Liver (tissue), 9 donors: ENCODE results near the gene PPP1R2B. TPM values are rescaled to one million over a fixed set of nuclear protein-coding genes. Genes with fewer than 3 reads are reported as not detected.

Source experiments
- DNase-seq: peaks from one replicate; pipeline ENCODE4 v3.0.0-alpha.2; 2017; ENCODE audit warnings: low spot score
- H3K27ac ChIP-seq, 2 donors: one replicate each; pipeline ENCODE4 v1.7.0; 2013; ENCODE audit warnings: inconsistent platforms in 2 of 2, low read length in 2 of 2, control low read depth in 1 of 2, low read depth in 1 of 2, mild to moderate bottlenecking in 1 of 2
- H3K27me3 ChIP-seq, 4 donors: one replicate each; pipeline versions ENCODE4 v1.6.1 to v1.7.0; 2013; ENCODE audit warnings: low read length in 3 of 4, inconsistent platforms in 1 of 4, mild to moderate bottlenecking in 1 of 4, moderate library complexity in 1 of 4; ENCODE audit not compliant: control insufficient read depth in 4 of 4, insufficient read depth in 4 of 4
- H3K36me3 ChIP-seq, 4 donors: one replicate each; pipeline versions ENCODE4 v1.6.1 to v1.7.0; 2013; ENCODE audit warnings: low read length in 3 of 4, mild to moderate bottlenecking in 3 of 4, low read depth in 1 of 4, moderate library complexity in 1 of 4; ENCODE audit not compliant: control insufficient read depth in 4 of 4, insufficient read depth in 3 of 4
- H3K4me1 ChIP-seq, 4 donors: one replicate each; pipeline versions ENCODE4 v1.6.1 to v1.7.0; 2013; ENCODE audit warnings: low read length in 3 of 4, mild to moderate bottlenecking in 3 of 4, moderate library complexity in 1 of 4; ENCODE audit not compliant: control insufficient read depth in 4 of 4, insufficient read depth in 4 of 4
- H3K4me3 ChIP-seq, 3 donors: one replicate each; pipeline versions ENCODE4 v1.6.1 to v1.7.0; 2013; ENCODE audit warnings: low read length in 3 of 3, control low read depth in 1 of 3, low read depth in 1 of 3, mild to moderate bottlenecking in 1 of 3
- H3K9ac ChIP-seq, 2 donors: one replicate each; pipeline ENCODE4 v1.7.0; 2013; ENCODE audit warnings: low read length in 2 of 2, mild to moderate bottlenecking in 2 of 2, moderate library complexity in 2 of 2, control low read depth in 1 of 2, low read depth in 1 of 2
- H3K9me3 ChIP-seq, 4 donors: one replicate each; pipeline versions ENCODE4 v1.6.1 to v1.7.0; 2013; ENCODE audit warnings: low read length in 3 of 4; ENCODE audit not compliant: control insufficient read depth in 4 of 4
- ATF3 ChIP-seq: IDR thresholded peaks from 2 replicates; pipeline ENCODE4 v1.6.1; 2016; ENCODE audit warnings: antibody characterized with exemption
- CTCF ChIP-seq: fragments of 150-350 bp; IDR thresholded peaks from 2 replicates; pipeline ENCODE4 v1.5.1; 2017; ENCODE audit warnings: improper control_type of control experiment, low read depth, low read length; ENCODE audit not compliant: missing input control
- EGR1 ChIP-seq, 2 donors: IDR thresholded peaks; 2 replicates each; pipeline ENCODE4 v1.6.1; 2016 to 2018; ENCODE audit warnings: antibody characterized with exemption in 2 of 2, low read depth in 2 of 2
- FOXA1 ChIP-seq: IDR thresholded peaks from 2 replicates; pipeline ENCODE4 v1.6.1; 2016; ENCODE audit warnings: antibody characterized with exemption
- FOXA2 ChIP-seq: IDR thresholded peaks from 2 replicates; pipeline ENCODE4 v1.6.1; 2016; ENCODE audit warnings: antibody characterized with exemption
- GABPA ChIP-seq, 2 donors: IDR thresholded peaks in 1 of 2; conservative IDR thresholded peaks in 1 of 2; 2 replicates each; pipeline ENCODE4 v1.6.1; 2016; ENCODE audit warnings: antibody characterized with exemption in 2 of 2, mild to moderate bottlenecking in 1 of 2, moderate library complexity in 1 of 2
- HNF4A ChIP-seq, 2 donors: conservative IDR thresholded peaks; 2 replicates each; pipeline ENCODE4 v1.6.1; 2016; ENCODE audit warnings: antibody characterized with exemption in 2 of 2, mild to moderate bottlenecking in 2 of 2
- HNF4G ChIP-seq: IDR thresholded peaks from 2 replicates; pipeline ENCODE4 v1.6.1; 2016; ENCODE audit warnings: antibody characterized with exemption
- JUND ChIP-seq, 2 donors: IDR thresholded peaks; 2 replicates each; pipeline ENCODE4 v1.6.1; 2016; ENCODE audit warnings: antibody characterized with exemption in 2 of 2
- MAX ChIP-seq: IDR thresholded peaks from 2 replicates; pipeline ENCODE4 v1.6.1; 2016; ENCODE audit warnings: antibody characterized with exemption
- NR2F2 ChIP-seq: IDR thresholded peaks from 2 replicates; pipeline ENCODE4 v1.6.1; 2016; ENCODE audit warnings: antibody characterized with exemption
- RAD21 ChIP-seq, 2 donors: IDR thresholded peaks; 2 replicates each; pipeline ENCODE4 v1.6.1; 2016; ENCODE audit warnings: antibody characterized with exemption in 2 of 2, mild to moderate bottlenecking in 2 of 2
- REST ChIP-seq: IDR thresholded peaks from 2 replicates; pipeline ENCODE4 v1.6.1; 2016; ENCODE audit warnings: antibody characterized with exemption, mild to moderate bottlenecking
- RXRA ChIP-seq, 2 donors: IDR thresholded peaks; 2 replicates each; pipeline ENCODE4 v1.6.1; 2017 to 2018; ENCODE audit warnings: antibody characterized with exemption in 2 of 2, mild to moderate bottlenecking in 1 of 2
- SP1 ChIP-seq: IDR thresholded peaks from 2 replicates; pipeline ENCODE4 v1.6.1; 2018; ENCODE audit warnings: antibody characterized with exemption, mild to moderate bottlenecking
- TAF1 ChIP-seq: conservative IDR thresholded peaks from 2 replicates; pipeline ENCODE4 v1.6.1; 2016; ENCODE audit warnings: antibody characterized with exemption, mild to moderate bottlenecking
- YY1 ChIP-seq: IDR thresholded peaks from 2 replicates; pipeline ENCODE4 v1.6.1; 2016; ENCODE audit warnings: antibody characterized with exemption, mild to moderate bottlenecking
- ZBTB33 ChIP-seq: IDR thresholded peaks from 2 replicates; pipeline ENCODE4 v1.6.1; 2016; ENCODE audit warnings: antibody characterized with exemption
- WGBS: extraction: QIAGEN DNeasy Blood & Tissue Kit; methylation state at CpG from one replicate; pipeline ENCODE4 v1.1.7; 2013; 5-methylcytosine and 5-hydroxymethylcytosine counted together
- polyA plus RNA-seq, 2 donors: library from polyadenylated mRNA; stranded (reverse) in 1 of 2; unstranded in 1 of 2; fragments of 200-250 nt in 1 of 2; fragments of >200 nt in 1 of 2; fragmentation: Nextera tagmentation in 1 of 2; extraction: Ambion mirVana in 1 of 2; gene quantifications; one replicate each; pipeline versions ENCODE4 v1.2.1 to v1.2.3, GENCODE V29; 2013 to 2015
- total RNA-seq, 2 donors: library from RNA; depleted of rRNA; stranded (reverse); fragments of >200 nt; gene quantifications; one replicate each; pipeline ENCODE4 v1.2.3, GENCODE V29; 2014
- donor health status: healthy.
- donor health status: healthy.
- donor health status: healthy.
- donor health status: healthy.
- donor health status: healthy.

PPP1R2B gene
- total and polyA plus RNA-seq, 4 donors: not detected

GRCh38 chr5:156888520-156888919 is 38.4 kb downstream of the PPP1R2B start:
- H3K27me3 ChIP-seq: peaks cover 0 to under 1% (median 0%) of the 10 kb centered on the region in 4 donors
- H3K9me3 ChIP-seq: no peaks in the 10 kb centered on the region
- TF ChIP-seq ATF3: no peak
- no peak for TF ChIP-seq FOXA1
- TF ChIP-seq RXRA (IDR thresholded peaks at IDR 0.05): no peak
- TF ChIP-seq CTCF: no peak
- no peak for TF ChIP-seq HNF4A (conservative IDR thresholded peaks at IDR 0.05)
- TF ChIP-seq EGR1 (IDR thresholded peaks at IDR 0.05; ENCODE audit: low read depth in 2 of 2): no peak
- no peak for TF ChIP-seq GABPA (IDR thresholded peaks at IDR 0.05 in 1 of 2, conservative IDR thresholded peaks at IDR 0.05 in 1 of 2)
- no peak for TF ChIP-seq JUND (IDR thresholded peaks at IDR 0.05)
- no peak for TF ChIP-seq NR2F2
- TF ChIP-seq MAX: no peak
- no peak for TF ChIP-seq FOXA2
- TF ChIP-seq HNF4G: no peak
- TF ChIP-seq YY1: no peak
- TF ChIP-seq RAD21 (IDR thresholded peaks at IDR 0.05): no peak
- no peak overlapping the region for H3K9ac ChIP-seq
- no peak for DNase-seq
- no peaks in the 10 kb centered on the region for H3K36me3 ChIP-seq
- H3K4me3 ChIP-seq: no peak overlapping the region
- WGBS: 83% methylated on average over 2 of the region's 2 CpGs
- no peak overlapping the region for H3K27ac ChIP-seq
- no peaks in the 10 kb centered on the region for H3K4me1 ChIP-seq

GRCh38 chr5:156892223-156892622 is 42.1 kb downstream of the PPP1R2B start:
- Histone ChIP-seq H3K9me3 (no peaks in the 10 kb centered on the region), H3K27ac (no peak overlapping the region), H3K4me1 (no peaks in the 10 kb centered on the region), H3K27me3 (no peaks in the 10 kb centered on the region), H3K36me3 (no peaks in the 10 kb centered on the region), H3K4me3 (no peak overlapping the region), H3K9ac (no peak overlapping the region)
- TF ChIP-seq EGR1 (IDR thresholded peaks at IDR 0.05; ENCODE audit: low read depth in 2 of 2): no peak
- TF ChIP-seq SP1: no peak
- TF ChIP-seq REST: no peak
- no peak for TF ChIP-seq ZBTB33
- no peak for TF ChIP-seq HNF4A (conservative IDR thresholded peaks at IDR 0.05)
- TF ChIP-seq HNF4G: no peak
- no peak for TF ChIP-seq MAX
- no peak for TF ChIP-seq FOXA2
- no peak for TF ChIP-seq GABPA (IDR thresholded peaks at IDR 0.05 in 1 of 2, conservative IDR thresholded peaks at IDR 0.05 in 1 of 2)
- TF ChIP-seq CTCF: no peak
- no peak for TF ChIP-seq RAD21 (IDR thresholded peaks at IDR 0.05)
- no peak for TF ChIP-seq RXRA (IDR thresholded peaks at IDR 0.05)
- no peak for TF ChIP-seq FOXA1
- no peak for TF ChIP-seq TAF1
- TF ChIP-seq ATF3: no peak
- TF ChIP-seq YY1: no peak
- TF ChIP-seq NR2F2: no peak
- no peak for TF ChIP-seq JUND (IDR thresholded peaks at IDR 0.05)
- DNase-seq: no peak
- WGBS: 66% methylated on average over 1 of the region's 1 CpG
